NB4 (cell line): ENCODE measurements around the gene TMCC1.
"Not testable (repeated sequence)": the region's sequence is repeated elsewhere in the genome, so short reads cannot be mapped to it uniquely, and the experiment has no call there.

ENCODE experiments used
- DNase-seq: peaks from one replicate; pipeline ENCODE4 v3.0.0; 2010; ENCODE audit warnings: low read depth
- H3K4me3 ChIP-seq: one replicate; pipeline ENCODE4 v1.5.1; 2011; ENCODE audit warnings: mild to moderate bottlenecking, low read depth, low read length, moderate library complexity
- MYC ChIP-seq: IDR thresholded peaks from 2 replicates; pipeline ENCODE4 v1.6.1; 2011; ENCODE audit warnings: low read depth, low read length
- POLR2A ChIP-seq: IDR thresholded peaks from 2 replicates; pipeline ENCODE4 v1.6.1; 2011; ENCODE audit warnings: mild to moderate bottlenecking; ENCODE audit not compliant: insufficient read length; ENCODE audit errors: extremely low read depth
- TF ChIP-seq, protein P1 (sequence below): IDR thresholded peaks from 2 replicates; pipeline ENCODE4 v1.6.1; 2011; ENCODE audit warnings: low read depth, low read length
- TF ChIP-seq, protein P2 (sequence below): IDR thresholded peaks from one replicate; pipeline ENCODE4 v1.5.1; 2012; ENCODE audit warnings: low read depth, low read length

TMCC1 gene

DNA sequence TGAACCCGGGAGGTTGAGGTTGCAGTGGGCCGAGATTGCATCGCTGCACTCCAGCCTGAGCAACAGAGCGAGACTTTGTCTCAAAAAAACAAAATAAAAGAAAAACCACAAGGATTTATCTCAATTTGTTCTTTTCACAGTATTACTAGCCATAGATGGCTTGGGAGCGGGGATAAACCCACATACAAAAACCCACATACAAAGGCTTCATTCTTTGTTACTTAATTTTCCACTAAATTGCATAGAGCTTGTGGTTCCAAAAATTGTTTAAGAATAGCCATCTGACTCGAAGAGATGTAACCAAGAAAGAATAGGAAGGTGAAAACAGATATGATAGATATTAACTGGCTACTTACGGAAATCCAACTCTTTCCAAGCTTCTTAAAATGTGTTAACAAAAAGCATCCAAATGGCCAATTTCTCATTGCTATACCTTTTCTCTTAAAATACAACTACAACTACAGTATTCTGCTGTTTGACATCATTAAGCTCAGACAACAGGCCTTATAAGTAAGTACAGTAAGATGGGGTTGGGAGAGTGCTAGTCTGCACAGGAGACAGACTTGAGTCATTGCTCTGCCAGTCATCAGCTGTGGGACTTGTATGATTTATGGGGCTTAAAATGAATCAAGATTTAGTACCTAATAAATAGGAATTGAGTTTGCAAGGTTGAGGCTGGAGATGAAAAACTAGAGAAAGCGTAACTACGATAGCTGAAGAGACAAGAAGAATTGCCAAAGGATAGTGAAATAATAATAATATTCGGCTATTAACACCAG lies 190.4 kb downstream of the TMCC1 start:
- TF ChIP-seq, protein P1, sequence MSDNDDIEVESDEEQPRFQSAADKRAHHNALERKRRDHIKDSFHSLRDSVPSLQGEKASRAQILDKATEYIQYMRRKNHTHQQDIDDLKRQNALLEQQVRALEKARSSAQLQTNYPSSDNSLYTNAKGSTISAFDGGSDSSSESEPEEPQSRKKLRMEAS, result no peak
- no peak for TF ChIP-seq MYC
- TF ChIP-seq, protein P2, sequence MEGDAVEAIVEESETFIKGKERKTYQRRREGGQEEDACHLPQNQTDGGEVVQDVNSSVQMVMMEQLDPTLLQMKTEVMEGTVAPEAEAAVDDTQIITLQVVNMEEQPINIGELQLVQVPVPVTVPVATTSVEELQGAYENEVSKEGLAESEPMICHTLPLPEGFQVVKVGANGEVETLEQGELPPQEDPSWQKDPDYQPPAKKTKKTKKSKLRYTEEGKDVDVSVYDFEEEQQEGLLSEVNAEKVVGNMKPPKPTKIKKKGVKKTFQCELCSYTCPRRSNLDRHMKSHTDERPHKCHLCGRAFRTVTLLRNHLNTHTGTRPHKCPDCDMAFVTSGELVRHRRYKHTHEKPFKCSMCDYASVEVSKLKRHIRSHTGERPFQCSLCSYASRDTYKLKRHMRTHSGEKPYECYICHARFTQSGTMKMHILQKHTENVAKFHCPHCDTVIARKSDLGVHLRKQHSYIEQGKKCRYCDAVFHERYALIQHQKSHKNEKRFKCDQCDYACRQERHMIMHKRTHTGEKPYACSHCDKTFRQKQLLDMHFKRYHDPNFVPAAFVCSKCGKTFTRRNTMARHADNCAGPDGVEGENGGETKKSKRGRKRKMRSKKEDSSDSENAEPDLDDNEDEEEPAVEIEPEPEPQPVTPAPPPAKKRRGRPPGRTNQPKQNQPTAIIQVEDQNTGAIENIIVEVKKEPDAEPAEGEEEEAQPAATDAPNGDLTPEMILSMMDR, result no peak
- TF ChIP-seq POLR2A, result no peak

DNA sequence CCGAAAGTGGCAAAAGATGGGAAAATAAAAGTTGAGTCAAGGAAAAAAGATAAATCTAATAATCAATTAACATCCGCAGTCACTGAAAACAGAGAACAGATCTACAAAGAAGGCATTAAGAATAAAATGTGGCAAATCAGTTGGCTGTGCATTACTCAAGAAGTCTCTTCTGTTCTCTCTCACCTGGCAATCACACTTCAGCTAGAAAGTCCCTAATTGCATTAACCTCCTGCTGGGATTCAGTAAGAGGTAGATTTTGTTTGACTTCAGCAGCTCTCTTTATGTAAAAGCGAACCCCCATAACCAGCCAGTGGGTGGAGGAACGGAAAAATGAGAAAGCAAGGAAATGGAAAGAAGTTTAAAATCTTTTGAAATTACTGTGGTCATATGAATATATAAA lies 192.3 kb downstream of the TMCC1 start:
- H3K4me3 ChIP-seq, result no peak overlapping the region
- TF ChIP-seq MYC (no peak), POLR2A (no peak)
- TF ChIP-seq, protein P1, result no peak
- TF ChIP-seq, protein P2, result no peak
- DNase-seq, result no peak

More for the DNA sequence above, 190.4 kb downstream of the TMCC1 start:
- no peak overlapping the region for H3K4me3 ChIP-seq
- no peak for DNase-seq

DNA sequence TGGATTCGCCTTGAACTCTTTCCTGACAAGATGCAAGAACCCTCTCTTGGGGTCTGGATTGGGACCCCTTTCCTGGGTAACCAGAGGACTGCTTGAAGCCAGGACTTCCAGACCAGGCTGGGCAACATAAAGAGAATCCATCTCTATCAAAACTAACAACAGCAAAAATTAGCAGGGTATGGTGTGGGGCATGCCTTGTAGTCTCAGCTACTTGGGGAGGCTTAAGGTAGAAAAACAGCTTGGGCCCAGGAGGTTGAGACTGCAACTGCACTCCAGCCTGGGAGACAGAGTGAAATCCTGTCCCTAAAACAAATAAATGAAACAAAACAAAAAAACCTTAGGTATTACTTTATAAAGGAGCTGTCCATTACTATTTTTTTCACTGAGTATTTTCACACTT lies 193.9 kb downstream of the TMCC1 start:
- H3K4me3 ChIP-seq, result no peak overlapping the region
- TF ChIP-seq, protein P2, result no peak
- TF ChIP-seq, protein P1, result no peak
- TF ChIP-seq POLR2A (no peak), MYC (no peak)
- DNase-seq, result no peak

DNA sequence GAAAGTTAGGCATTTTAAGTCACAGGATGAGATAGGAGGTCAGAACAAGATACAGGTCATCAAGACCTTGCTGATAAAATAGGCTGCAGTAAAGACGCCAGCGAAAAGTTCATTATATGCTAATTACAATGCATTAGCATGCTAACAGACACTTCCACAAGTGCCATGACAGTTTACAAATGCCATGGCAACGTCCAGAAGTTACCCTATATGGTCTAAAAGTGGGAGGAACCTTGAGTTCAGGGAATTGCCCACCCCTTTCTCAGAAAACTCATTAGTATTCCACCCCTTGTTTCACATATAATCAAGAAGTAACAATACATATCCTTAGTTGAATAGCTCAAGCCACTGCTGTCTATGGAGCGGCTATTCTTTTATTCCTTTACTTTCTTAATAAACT lies 194.3 kb downstream of the TMCC1 start:
- DNase-seq, result no peak

DNA sequence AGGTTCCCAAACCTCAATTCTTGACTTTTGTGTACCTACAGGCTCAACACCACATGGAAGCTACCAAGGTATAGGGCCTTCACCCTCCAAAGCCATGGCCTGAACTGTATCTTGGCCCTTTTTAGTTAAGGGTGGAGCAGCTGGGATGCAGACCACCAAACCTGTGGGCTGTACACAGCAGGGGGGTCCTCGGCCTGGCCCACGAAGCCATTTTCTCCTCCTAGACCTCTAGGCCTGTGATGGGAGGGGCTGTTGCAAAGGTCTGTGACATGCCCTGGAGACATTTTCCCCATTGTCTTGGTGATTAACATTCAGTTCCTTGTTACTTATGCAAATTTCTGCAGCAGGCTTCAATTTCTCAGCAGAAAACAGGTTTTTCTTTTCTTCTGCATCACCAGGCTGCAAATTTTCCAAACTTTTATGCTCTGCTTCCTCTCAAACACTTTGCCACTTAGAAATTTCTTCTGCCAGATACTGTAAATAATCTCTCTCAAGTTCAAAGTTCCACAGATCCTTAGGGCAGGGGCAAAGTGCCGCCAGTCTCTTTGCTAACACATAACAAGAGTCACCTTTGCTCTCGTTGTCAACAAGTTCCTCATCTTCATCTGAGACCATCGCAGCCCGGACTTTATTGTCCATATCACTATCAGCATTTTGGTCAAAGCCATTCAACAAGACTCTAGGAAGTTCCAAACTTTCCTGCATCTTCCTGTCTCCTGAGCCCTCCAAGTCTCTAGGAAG lies 196.1 kb downstream of the TMCC1 start:
- DNase-seq, result no peak
- TF ChIP-seq, protein P2, result no peak
- no peak for TF ChIP-seq MYC
- no peak for TF ChIP-seq POLR2A
- TF ChIP-seq, protein P1, result no peak
- H3K4me3 ChIP-seq, result no peak overlapping the region

More for the DNA sequence above, 194.3 kb downstream of the TMCC1 start:
- TF ChIP-seq, protein P2, result no peak
- TF ChIP-seq, protein P1, result no peak
- TF ChIP-seq POLR2A (no peak), MYC (no peak)
- H3K4me3 ChIP-seq, result no peak overlapping the region

DNA sequence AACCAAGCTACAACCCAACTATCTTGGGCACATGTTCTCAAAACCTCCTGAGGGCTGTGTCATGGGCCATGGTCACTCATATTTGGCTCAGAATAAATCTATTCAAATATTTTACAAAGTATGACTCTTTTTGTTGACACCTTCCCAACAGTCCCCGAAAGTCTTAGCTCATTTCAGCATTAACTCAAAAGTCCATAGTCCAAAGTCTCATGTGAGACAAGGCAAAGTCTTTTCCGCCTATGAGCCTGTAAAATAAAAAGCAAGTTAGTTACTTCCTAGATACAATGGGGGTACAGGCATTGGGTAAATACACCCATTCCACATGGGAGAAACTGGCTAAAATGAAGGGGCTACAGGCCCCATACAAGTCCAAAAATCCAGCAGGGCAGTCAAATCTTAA lies 197.1 kb downstream of the TMCC1 start:
- H3K4me3 ChIP-seq, DNase-seq: not testable (repeated sequence)
